PC-9 (cell line): ENCODE measurements around the gene C20orf204. TPM values are rescaled to one million over a fixed set of nuclear protein-coding genes. Genes with fewer than 3 reads are reported as not detected.

Experiments
- BruUV-seq: library from RNA; stranded (reverse); fragments of 400-500 nt; replicated peaks from 2 replicates; lab custom pipeline; 2021; lab: Mats Ljungman, UMichigan
- CTCF ChIA-PET: fragments of 300-600 bp; sonication (Branson Sonifier 250); formaldehyde crosslinking; loops from one replicate; lab custom pipeline; 2022; ENCODE audit warnings: antibody characterized with exemption; lab: Charles Lee
- POLR2A ChIA-PET: fragments of 300-600 bp; sonication (Branson Sonifier 250); formaldehyde crosslinking; loops from one replicate; lab custom pipeline; 2022; ENCODE audit warnings: antibody characterized with exemption; ENCODE audit not compliant: unreplicated experiment; lab: Charles Lee
- DNase-seq, 2 experiments: peaks; one replicate each; pipeline versions ENCODE4 v3.0.0 to v3.0.0-alpha.2; 2015 to 2022; ENCODE audit warnings: mixed read lengths in 1 of 2
- H2AFZ ChIP-seq: fragments of 200-600 bp; sonication (generic); 2 replicates; pipeline ENCODE4 v1.8.1; 2017; ENCODE audit warnings: antibody characterized with exemption
- H3F3A ChIP-seq: fragments of 200-600 bp; sonication (generic); 2 replicates; pipeline ENCODE4 v1.8.1; 2017; ENCODE audit warnings: antibody characterized with exemption, mild to moderate bottlenecking, low read depth; ENCODE audit not compliant: insufficient read depth
- H3K27ac ChIP-seq: fragments of 200-600 bp; sonication (generic); 2 replicates; pipeline ENCODE4 v1.6.1; 2016; ENCODE audit warnings: mixed run types
- H3K27me3 ChIP-seq: fragments of 200-600 bp; sonication (generic); 2 replicates; pipeline ENCODE4 v1.6.1; 2016; ENCODE audit warnings: low read depth, mixed run types; ENCODE audit not compliant: insufficient read depth
- H3K36me3 ChIP-seq: fragments of 200-600 bp; sonication (generic); 2 replicates; pipeline ENCODE4 v1.6.1; 2016; ENCODE audit warnings: low read depth, mixed run types
- H3K4me1 ChIP-seq: fragments of 200-600 bp; sonication (generic); replicated peaks from 2 replicates; pipeline ENCODE4 v1.6.1; 2016; ENCODE audit warnings: mixed run types; ENCODE audit not compliant: insufficient read depth
- H3K4me2 ChIP-seq: fragments of 200-600 bp; sonication (generic); 2 replicates; pipeline ENCODE4 v1.6.1; 2017; ENCODE audit warnings: mixed run types
- H3K4me3 ChIP-seq: fragments of 200-600 bp; sonication (generic); 2 replicates; pipeline ENCODE4 v1.6.1; 2016; ENCODE audit warnings: mixed run types
- H3K79me2 ChIP-seq: fragments of 200-600 bp; sonication (generic); 2 replicates; pipeline ENCODE4 v1.6.1; 2017; ENCODE audit warnings: low read depth, mixed run types
- H3K9me2 ChIP-seq: fragments of 200-600 bp; sonication (generic); 2 replicates; pipeline ENCODE4 v1.8.1; 2017; ENCODE audit warnings: mild to moderate bottlenecking; ENCODE audit not compliant: insufficient read depth
- H3K9me3 ChIP-seq: fragments of 200-600 bp; sonication (generic); 2 replicates; pipeline ENCODE4 v1.8.1; 2016; ENCODE audit warnings: low read depth; ENCODE audit not compliant: insufficient read depth
- H4K20me1 ChIP-seq: fragments of 200-600 bp; sonication (generic); 2 replicates; pipeline ENCODE4 v1.8.1; 2017; ENCODE audit not compliant: insufficient read depth
- CTCF ChIP-seq: fragments of 200-600 bp; sonication (generic); conservative IDR thresholded peaks from 2 replicates; pipeline ENCODE4 v1.6.1; 2017; ENCODE audit warnings: mixed run types, antibody characterized with exemption, mild to moderate bottlenecking, moderate library complexity
- EZH2 ChIP-seq: fragments of 200-600 bp; sonication (generic); IDR thresholded peaks from 2 replicates; pipeline ENCODE4 v1.8.0; 2017; ENCODE audit warnings: antibody characterized with exemption, low read depth
- intact Hi-C: fragments of 100-400 bp; cut with micrococcal nuclease; formaldehyde crosslinking; loops from one replicate; pipeline ENCODE4 v1.10.0; 2022; ENCODE audit not compliant: unreplicated experiment
- total RNA-seq: library from RNA; stranded (reverse); gene quantifications from 2 replicates; pipeline ENCODE4 v1.2.3, GENCODE V29; 2021

Gene C20orf204
- total RNA-seq, 1 experiment from 2014 or later: 3.8 TPM

- intact Hi-C loops: no loop called here
- Histone ChIP-seq H3F3A (peaks cover 30% of the 10 kb centered on the region), H3K27me3 (peaks cover 8% of the 10 kb centered on the region; the same call in 1 of the 2 replicates), H3K9me2 (no peaks in the 10 kb centered on the region), H3K4me1 (peaks cover 14% of the 10 kb centered on the region), H3K36me3 (no peaks in the 10 kb centered on the region), H3K27ac (no peak overlapping the region), H4K20me1 (peaks cover 8% of the 10 kb centered on the region; the same call in 1 of the 2 replicates), H3K4me2 (peak overlapping the region; percentile 99; the same call in 1 of the 2 replicates), H3K9me3 (no peaks in the 10 kb centered on the region), H3K4me3 (no peak overlapping the region), H3K79me2 (peaks cover 12% of the 10 kb centered on the region), H2AFZ (no peak overlapping the region)
- no peak for DNase-seq
- no TSS peak for BruUV-seq
- ChIA-PET POLR2A (no interaction called here), CTCF (no interaction called here)
- TF ChIP-seq CTCF (no peak), EZH2 (no peak)
These were observed 41.5 kb downstream of the C20orf204 start for GRCh38 chr20:64077541-64077875.

GRCh38 chr20:64077876-64078551 is 42.0 kb downstream of the C20orf204 start:
- no peaks in the 10 kb centered on the region for H3K9me2 ChIP-seq
- no TSS peak for BruUV-seq
- H3K36me3 ChIP-seq: no peaks in the 10 kb centered on the region
- peaks cover 28% of the 10 kb centered on the region for H3F3A ChIP-seq
- intact Hi-C loops: loop anchor here (2.0 kb wide), 1 partner anchor 15 kb away; the partner anchor contains the start of gene TCEA2
- TF ChIP-seq EZH2 (no peak), CTCF (no peak)
- no peak overlapping the region for H3K27ac ChIP-seq
- ChIA-PET POLR2A (interaction anchor here (0.7 kb wide), 2 partner anchors 40 to 395 kb away, joined by 3 to 5 read pairs; no protein-coding TSS in a partner anchor), CTCF (no interaction called here)
- DNase-seq: no peak
- H3K79me2 ChIP-seq: peaks cover 12% of the 10 kb centered on the region
- H3K4me2 ChIP-seq: peak overlapping the region; percentile 99
- peaks cover 14% of the 10 kb centered on the region for H3K4me1 ChIP-seq
- H3K4me3 ChIP-seq: peak overlapping the region; percentile 94; the same call in 1 of the 2 replicates
- H3K27me3 ChIP-seq: peaks cover 10% of the 10 kb centered on the region; the same call in 1 of the 2 replicates
- no peaks in the 10 kb centered on the region for H3K9me3 ChIP-seq
- H2AFZ ChIP-seq: no peak overlapping the region
- peaks cover 8% of the 10 kb centered on the region; the same call in 1 of the 2 replicates for H4K20me1 ChIP-seq

- peaks cover 15% of the 10 kb centered on the region; the same call in 1 of the 2 replicates for H3K27me3 ChIP-seq
- no peak for TF ChIP-seq EZH2
- no peak for TF ChIP-seq CTCF
- H3K9me2 ChIP-seq: no peaks in the 10 kb centered on the region
- ChIA-PET CTCF (no interaction called here), POLR2A (no interaction called here)
- BruUV-seq: TSS peak; percentile 56
- no peak for DNase-seq
- H2AFZ ChIP-seq: peak overlapping the region; percentile 96
- peaks cover 14% of the 10 kb centered on the region for H3K4me1 ChIP-seq
- intact Hi-C loops: loop anchor here (1.0 to 2.0 kb wide), 2 partner anchors 13 to 16 kb away; partner anchors contain the start of gene TCEA2
- H3K9me3 ChIP-seq: no peaks in the 10 kb centered on the region
- no peak overlapping the region for H3K27ac ChIP-seq
- peak overlapping the region; percentile 94 for H3K4me3 ChIP-seq
- H3K36me3 ChIP-seq: no peaks in the 10 kb centered on the region
- H3F3A ChIP-seq: peaks cover 27% of the 10 kb centered on the region
- H3K79me2 ChIP-seq: peaks cover 12% of the 10 kb centered on the region
- peak overlapping the region; percentile 99 for H3K4me2 ChIP-seq
- peaks cover 8% of the 10 kb centered on the region; the same call in 1 of the 2 replicates for H4K20me1 ChIP-seq
These were observed 42.9 kb downstream of the C20orf204 start for GRCh38 chr20:64078934-64079272.
